ENCODE results near the gene SVEP1. TPM values are rescaled to one million over a fixed set of nuclear protein-coding genes. Genes with fewer than 3 reads are reported as not detected.

SVEP1 gene
- total and polyA plus RNA-seq, 2 of the 13 experiments (the other 11 are each of a cell fraction or from before 2014, with no cell fraction given), result not detected

GRCh38 chr9:110443866-110444220, 135.7 kb downstream of the SVEP1 start:
- in situ Hi-C loops (cut with HindIII; ENCODE audit: extremely low pct_ligation_motif_present, low pct_unique_long_range_greater_than_20kb), result no loop called here
- no peak for ATAC-seq
- no peak for FAIRE-seq

More at GRCh38 chr9:110443866-110444220, 135.7 kb downstream of the SVEP1 start:
- Histone ChIP-seq H3K4me2 (ENCODE audit: low read depth, low read length) (no peak overlapping the region), H2AFZ (ENCODE audit: low read length) (no peak overlapping the region), H3K79me2 (ENCODE audit: insufficient read depth, low read length) (no peaks in the 10 kb centered on the region), H3K4me1 (ENCODE audit: insufficient read depth, low read length) (no peaks in the 10 kb centered on the region), H3K4me3 (replicated peaks in 1 of 3; ENCODE audit: insufficient read depth in 1 of 3, low read depth in 2 of 3, low read length in 3 of 3) (no peak overlapping the region), H3K27me3 (ENCODE audit: control insufficient read depth in 1 of 2, insufficient read depth in 2 of 2, low read length in 2 of 2) (peaks cover 0 to 3% of the 10 kb centered on the region in 2 experiments; a peak in 2 of 5 replicates), H3K36me3 (replicated peaks in 1 of 2; ENCODE audit: control insufficient read depth in 1 of 2, insufficient read depth in 2 of 2, low read length in 2 of 2) (no peaks in the 10 kb centered on the region), H3K27ac (ENCODE audit: extremely low read length, insufficient read depth, low read length) (no peak overlapping the region), H3K9ac (ENCODE audit: insufficient read depth, low read depth, low read length) (no peak overlapping the region), H4K20me1 (ENCODE audit: insufficient read depth, low read length) (no peaks in the 10 kb centered on the region), H3K9me3 (ENCODE audit: low read length) (no peaks in the 10 kb centered on the region)
- POLR2A ChIA-PET, result no interaction called here
- intact Hi-C loops (cut with micrococcal nuclease; ENCODE audit: unreplicated experiment), result no loop called here
- no peak for DNase-seq (ENCODE audit: low spot score)
- TF ChIP-seq, protein P1, sequence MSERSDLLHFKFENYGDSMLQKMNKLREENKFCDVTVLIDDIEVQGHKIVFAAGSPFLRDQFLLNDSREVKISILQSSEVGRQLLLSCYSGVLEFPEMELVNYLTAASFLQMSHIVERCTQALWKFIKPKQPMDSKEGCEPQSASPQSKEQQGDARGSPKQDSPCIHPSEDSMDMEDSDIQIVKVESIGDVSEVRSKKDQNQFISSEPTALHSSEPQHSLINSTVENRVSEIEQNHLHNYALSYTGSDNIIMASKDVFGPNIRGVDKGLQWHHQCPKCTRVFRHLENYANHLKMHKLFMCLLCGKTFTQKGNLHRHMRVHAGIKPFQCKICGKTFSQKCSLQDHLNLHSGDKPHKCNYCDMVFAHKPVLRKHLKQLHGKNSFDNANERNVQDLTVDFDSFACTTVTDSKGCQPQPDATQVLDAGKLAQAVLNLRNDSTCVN (CRISPR knock-in tag; IDR thresholded peaks at IDR 0.05; ENCODE audit: borderline replicate concordance), result no peak
- TF ChIP-seq JUND (CRISPR knock-in tag; IDR thresholded peaks at IDR 0.05) (no peak), PRDM4 (CRISPR knock-in tag; IDR thresholded peaks at IDR 0.05; ENCODE audit: borderline replicate concordance) (no peak), ZNF780A (CRISPR knock-in tag; IDR thresholded peaks at IDR 0.05) (no peak), ZNF468 (CRISPR knock-in tag; IDR thresholded peaks at IDR 0.05) (no peak), MZF1 (CRISPR knock-in tag; IDR thresholded peaks at IDR 0.05; ENCODE audit: borderline replicate concordance) (no peak), ZNF709 (CRISPR knock-in tag; IDR thresholded peaks at IDR 0.05) (no peak), JARID2 (CRISPR knock-in tag; IDR thresholded peaks at IDR 0.05; ENCODE audit: insufficient replicate concordance) (no peak), ZFP37 (CRISPR knock-in tag; IDR thresholded peaks at IDR 0.05; ENCODE audit: borderline replicate concordance) (no peak), BCL6 (CRISPR knock-in tag; IDR thresholded peaks at IDR 0.05) (no peak), ZNF792 (CRISPR knock-in tag; IDR thresholded peaks at IDR 0.05) (no peak), ZNF256 (CRISPR knock-in tag; conservative IDR thresholded peaks at IDR 0.05) (no peak), ZC3H4 (CRISPR knock-in tag; IDR thresholded peaks at IDR 0.05; ENCODE audit: borderline replicate concordance) (no peak), KAT7 (CRISPR knock-in tag; IDR thresholded peaks at IDR 0.05; ENCODE audit: borderline replicate concordance) (no peak), ZNF552 (CRISPR knock-in tag; IDR thresholded peaks at IDR 0.05; ENCODE audit: borderline replicate concordance) (no peak), CCDC6 (CRISPR knock-in tag; IDR thresholded peaks at IDR 0.05) (no peak), STAT5B (CRISPR knock-in tag; IDR thresholded peaks at IDR 0.05) (no peak)
- TF ChIP-seq, protein P2, sequence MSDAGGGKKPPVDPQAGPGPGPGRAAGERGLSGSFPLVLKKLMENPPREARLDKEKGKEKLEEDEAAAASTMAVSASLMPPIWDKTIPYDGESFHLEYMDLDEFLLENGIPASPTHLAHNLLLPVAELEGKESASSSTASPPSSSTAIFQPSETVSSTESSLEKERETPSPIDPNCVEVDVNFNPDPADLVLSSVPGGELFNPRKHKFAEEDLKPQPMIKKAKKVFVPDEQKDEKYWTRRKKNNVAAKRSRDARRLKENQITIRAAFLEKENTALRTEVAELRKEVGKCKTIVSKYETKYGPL (CRISPR knock-in tag; IDR thresholded peaks at IDR 0.05), result no peak
- TF ChIP-seq, protein P3, sequence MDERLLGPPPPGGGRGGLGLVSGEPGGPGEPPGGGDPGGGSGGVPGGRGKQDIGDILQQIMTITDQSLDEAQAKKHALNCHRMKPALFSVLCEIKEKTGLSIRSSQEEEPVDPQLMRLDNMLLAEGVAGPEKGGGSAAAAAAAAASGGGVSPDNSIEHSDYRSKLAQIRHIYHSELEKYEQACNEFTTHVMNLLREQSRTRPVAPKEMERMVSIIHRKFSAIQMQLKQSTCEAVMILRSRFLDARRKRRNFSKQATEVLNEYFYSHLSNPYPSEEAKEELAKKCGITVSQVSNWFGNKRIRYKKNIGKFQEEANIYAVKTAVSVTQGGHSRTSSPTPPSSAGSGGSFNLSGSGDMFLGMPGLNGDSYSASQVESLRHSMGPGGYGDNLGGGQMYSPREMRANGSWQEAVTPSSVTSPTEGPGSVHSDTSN (CRISPR knock-in tag; IDR thresholded peaks at IDR 0.05), result no peak
- TF ChIP-seq, protein P4, sequence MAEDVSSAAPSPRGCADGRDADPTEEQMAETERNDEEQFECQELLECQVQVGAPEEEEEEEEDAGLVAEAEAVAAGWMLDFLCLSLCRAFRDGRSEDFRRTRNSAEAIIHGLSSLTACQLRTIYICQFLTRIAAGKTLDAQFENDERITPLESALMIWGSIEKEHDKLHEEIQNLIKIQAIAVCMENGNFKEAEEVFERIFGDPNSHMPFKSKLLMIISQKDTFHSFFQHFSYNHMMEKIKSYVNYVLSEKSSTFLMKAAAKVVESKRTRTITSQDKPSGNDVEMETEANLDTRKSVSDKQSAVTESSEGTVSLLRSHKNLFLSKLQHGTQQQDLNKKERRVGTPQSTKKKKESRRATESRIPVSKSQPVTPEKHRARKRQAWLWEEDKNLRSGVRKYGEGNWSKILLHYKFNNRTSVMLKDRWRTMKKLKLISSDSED (CRISPR knock-in tag; IDR thresholded peaks at IDR 0.05), result no peak
- no TSS peak for BruUV-seq (replicated peaks)
- CTCF ChIA-PET (ENCODE audit: low intra/inter-chr PET ratio, low total read pairs), result no interaction called here

Data from HepG2 (cell line).